Osteocyte (in vitro differentiated cells): ENCODE data around the gene RIMS4. TPM values are rescaled to one million over a fixed set of nuclear protein-coding genes. Genes with fewer than 3 reads are reported as not detected.

ENCODE experiments used
- DNase-seq: peaks from one replicate; pipeline ENCODE4 v3.0.0; 2021; ENCODE audit warnings: mixed read lengths; ENCODE audit not compliant: unreplicated experiment; ENCODE audit errors: extremely low spot score
- H3K27ac Mint-ChIP-seq: one replicate; pipeline ENCODE4 v1.8.0; 2021; ENCODE audit warnings: mild to moderate bottlenecking, mixed read lengths; ENCODE audit not compliant: unreplicated experiment
- H3K27me3 Mint-ChIP-seq: one replicate; pipeline ENCODE4 v1.8.0; 2021; ENCODE audit warnings: mixed read lengths; ENCODE audit not compliant: unreplicated experiment
- H3K36me3 Mint-ChIP-seq: one replicate; pipeline ENCODE4 v1.8.0; 2021; ENCODE audit warnings: mixed read lengths; ENCODE audit not compliant: unreplicated experiment
- H3K4me1 Mint-ChIP-seq: one replicate; pipeline ENCODE4 v1.8.0; 2021; ENCODE audit warnings: mixed read lengths; ENCODE audit not compliant: unreplicated experiment
- H3K4me3 Mint-ChIP-seq: one replicate; pipeline ENCODE4 v1.8.0; 2021; ENCODE audit warnings: mild to moderate bottlenecking, moderate library complexity, mixed read lengths; ENCODE audit not compliant: unreplicated experiment
- H3K9me3 Mint-ChIP-seq: one replicate; pipeline ENCODE4 v1.8.0; 2021; ENCODE audit warnings: mixed read lengths; ENCODE audit not compliant: unreplicated experiment
- CTCF ChIP-seq: fragments of 200-600 bp; sonication (generic); IDR thresholded peaks from 2 replicates; pipeline ENCODE4 v1.5.0; 2021; ENCODE audit warnings: antibody characterized with exemption, mild to moderate bottlenecking, moderate library complexity
- total RNA-seq: library from RNA; stranded (reverse); gene quantifications from 2 replicates; pipeline ENCODE4 v1.2.1, GENCODE V29; 2021

The RIMS4 gene
- total RNA-seq, 1 donor from 2014 or later, result 0.75 TPM

GRCh38 chr20:44773070-44773829 lies 37.1 kb downstream of the RIMS4 start:
- Mint-ChIP-seq H3K27ac (no peak overlapping the region), H3K36me3 (no peaks in the 10 kb centered on the region), H3K4me1 (no peaks in the 10 kb centered on the region), H3K9me3 (no peaks in the 10 kb centered on the region), H3K4me3 (no peak overlapping the region), H3K27me3 (peaks cover 25% of the 10 kb centered on the region)
- DNase-seq, result no peak
- TF ChIP-seq CTCF, result no peak

- Mint-ChIP-seq H3K9me3 (no peaks in the 10 kb centered on the region), H3K4me3 (no peak overlapping the region), H3K4me1 (no peaks in the 10 kb centered on the region), H3K27ac (no peak overlapping the region), H3K36me3 (no peaks in the 10 kb centered on the region), H3K27me3 (peaks cover 25% of the 10 kb centered on the region)
- no peak for TF ChIP-seq CTCF
- no peak for DNase-seq
Observed at GRCh38 chr20:44772636-44773035, 37.7 kb downstream of the RIMS4 start.

GRCh38 chr20:44771172-44771535 lies 39.2 kb downstream of the RIMS4 start:
- Mint-ChIP-seq H3K36me3 (no peaks in the 10 kb centered on the region), H3K27ac (no peak overlapping the region), H3K4me3 (no peak overlapping the region), H3K9me3 (no peaks in the 10 kb centered on the region), H3K27me3 (peaks cover 35% of the 10 kb centered on the region), H3K4me1 (no peaks in the 10 kb centered on the region)
- no peak for TF ChIP-seq CTCF
- no peak for DNase-seq

- Mint-ChIP-seq H3K9me3 (no peaks in the 10 kb centered on the region), H3K27me3 (peaks cover 40% of the 10 kb centered on the region), H3K4me1 (no peaks in the 10 kb centered on the region), H3K27ac (no peak overlapping the region), H3K4me3 (no peak overlapping the region), H3K36me3 (no peaks in the 10 kb centered on the region)
- TF ChIP-seq CTCF, result no peak
- DNase-seq, result no peak
Observed at GRCh38 chr20:44770484-44771171, 39.7 kb downstream of the RIMS4 start.

GRCh38 chr20:44769481-44769863 lies 40.9 kb downstream of the RIMS4 start:
- Mint-ChIP-seq H3K36me3 (no peaks in the 10 kb centered on the region), H3K4me1 (no peaks in the 10 kb centered on the region), H3K4me3 (no peak overlapping the region), H3K27me3 (peaks cover 43% of the 10 kb centered on the region), H3K27ac (no peak overlapping the region), H3K9me3 (no peaks in the 10 kb centered on the region)
- DNase-seq, result no peak
- TF ChIP-seq CTCF, result no peak
